ENCODE results near the gene ADGRD1.
"Not testable (repeated sequence)": the region's sequence is repeated elsewhere in the genome, so short reads cannot be mapped to it uniquely, and the experiment has no call there.

ADGRD1 gene

GRCh38 chr12:130953771-130954543 lies at the start of gene ADGRD1:
Gene ADGRD1, plus strand, starts transcription at chr12:130953907. Its CDS starts 559 bp downstream, at chr12:130954466.
- DNase-seq = no peak

DNA sequence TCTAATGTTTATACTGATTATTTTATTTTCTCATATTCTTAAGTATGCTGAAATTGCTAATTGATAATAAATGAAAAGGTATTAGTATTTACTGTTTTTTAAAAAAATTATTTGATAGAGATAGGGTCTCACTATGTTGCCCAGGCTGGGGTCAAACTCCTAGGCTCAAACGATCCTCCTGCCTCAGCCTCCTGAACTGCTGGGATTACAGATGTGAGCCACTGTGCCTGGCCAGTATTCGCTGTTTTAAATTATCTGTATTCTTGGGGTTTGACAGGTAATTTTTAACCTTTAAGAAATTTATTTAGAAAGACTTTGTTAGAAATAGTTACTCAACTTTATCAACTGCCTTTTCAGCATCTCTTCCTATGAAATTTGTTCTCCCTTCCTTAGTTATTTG lies 49.6 kb upstream of the ADGRD1 start:
- DNase-seq = no peak

DNA sequence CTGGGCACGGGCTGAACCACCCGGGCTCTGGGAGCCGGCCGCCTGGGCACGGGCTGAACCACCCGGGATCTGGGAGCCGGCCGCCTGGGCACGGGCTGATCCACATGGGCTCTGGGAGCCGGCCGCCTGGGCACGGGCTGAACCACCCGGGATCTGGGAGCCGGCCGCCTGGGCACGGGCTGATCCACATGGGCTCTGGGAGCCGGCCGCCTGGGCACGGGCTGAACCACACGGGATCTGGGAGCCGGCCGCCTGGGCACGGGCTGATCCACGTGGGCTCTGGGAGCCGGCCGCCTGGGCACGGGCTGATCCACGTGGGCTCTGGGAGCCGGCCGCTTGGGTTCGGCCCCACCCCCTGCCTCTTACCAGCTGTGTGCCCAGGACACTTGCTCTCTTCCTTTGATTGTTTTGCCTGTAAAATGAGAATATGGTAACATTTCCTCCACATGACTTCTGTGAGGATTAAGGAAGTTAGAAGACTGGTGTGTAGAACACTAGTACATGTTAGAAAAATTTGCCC lies 48.7 kb upstream of the ADGRD1 start:
- not testable (repeated sequence) for DNase-seq

DNA sequence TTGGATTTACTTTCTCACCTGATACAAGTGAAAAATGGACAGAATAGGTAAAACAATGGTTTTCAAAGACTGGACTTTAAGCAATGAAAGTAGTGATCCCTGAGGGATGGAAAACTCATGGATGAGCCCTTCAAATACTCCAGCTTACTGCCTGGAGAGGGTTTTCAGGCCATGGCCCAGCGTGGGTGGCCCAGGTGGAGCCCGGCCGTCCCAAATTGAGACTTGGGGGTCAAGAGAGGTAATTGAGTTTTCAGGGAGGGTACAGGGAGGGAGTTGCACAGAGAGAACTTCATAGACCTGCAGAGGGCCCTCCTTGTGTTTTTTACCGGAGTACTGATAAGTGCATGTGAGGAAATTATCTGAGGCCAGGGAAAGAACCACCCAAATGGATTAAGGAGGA lies 44.6 kb upstream of the ADGRD1 start:
- no peak for DNase-seq

GRCh38 chr12:130911193-130911592 lies 42.5 kb upstream of the ADGRD1 start:
- no peak for DNase-seq

GRCh38 chr12:130911933-130912332 lies 41.8 kb upstream of the ADGRD1 start:
- no peak for DNase-seq

GRCh38 chr12:130916241-130916911 lies 37.3 kb upstream of the ADGRD1 start:
- no peak for DNase-seq

DNA sequence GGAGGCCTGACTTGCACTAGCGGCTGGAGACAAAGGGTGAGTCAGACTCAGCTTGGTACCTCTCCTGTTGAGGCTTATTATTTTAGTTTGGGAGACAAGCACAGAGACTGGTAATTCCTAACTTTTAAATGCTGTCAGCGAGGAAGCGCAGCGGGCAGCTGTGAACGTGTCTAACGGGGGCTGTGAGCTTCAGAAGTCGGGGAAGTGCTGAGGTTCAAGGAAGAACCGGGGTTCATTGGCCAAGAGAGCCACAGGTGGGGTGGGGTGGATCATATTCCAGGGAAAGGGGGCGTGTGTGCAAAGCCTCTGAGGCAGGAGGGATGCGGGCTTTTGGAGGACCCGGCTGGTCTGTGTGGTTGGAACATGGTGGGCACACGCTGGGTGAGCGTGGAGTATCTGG lies 36.1 kb upstream of the ADGRD1 start:
- no peak for DNase-seq

GRCh38 chr12:130919086-130919485 lies 34.6 kb upstream of the ADGRD1 start:
- no peak for DNase-seq

DNA sequence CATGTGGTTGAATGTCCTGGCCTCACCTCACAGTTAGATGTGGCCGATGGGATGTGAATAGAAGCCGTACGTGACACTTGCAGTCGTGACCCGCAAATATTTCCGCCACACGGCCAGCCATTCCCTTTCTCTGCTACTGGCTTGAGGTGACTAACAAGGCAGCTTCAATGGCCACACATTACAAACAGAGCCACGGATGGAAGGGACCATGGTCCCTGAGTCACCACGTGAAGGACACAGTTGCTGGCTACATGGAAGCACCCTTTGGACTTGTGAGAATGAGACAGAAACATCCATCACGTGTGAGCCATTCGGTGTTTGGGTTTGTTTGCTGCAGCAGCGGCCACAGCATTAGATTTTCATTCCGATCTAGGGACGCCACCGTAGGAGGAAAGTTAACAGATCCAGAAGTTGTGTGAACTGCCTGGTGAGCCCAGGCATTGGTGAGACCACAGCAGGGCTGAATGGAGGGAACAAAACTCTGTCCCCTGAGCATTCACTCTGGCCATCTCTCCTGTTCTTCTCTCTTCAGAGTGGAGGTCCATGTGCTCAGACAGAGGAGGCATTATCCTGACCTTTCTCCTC lies 33.5 kb upstream of the ADGRD1 start:
- DNase-seq = no peak

DNA sequence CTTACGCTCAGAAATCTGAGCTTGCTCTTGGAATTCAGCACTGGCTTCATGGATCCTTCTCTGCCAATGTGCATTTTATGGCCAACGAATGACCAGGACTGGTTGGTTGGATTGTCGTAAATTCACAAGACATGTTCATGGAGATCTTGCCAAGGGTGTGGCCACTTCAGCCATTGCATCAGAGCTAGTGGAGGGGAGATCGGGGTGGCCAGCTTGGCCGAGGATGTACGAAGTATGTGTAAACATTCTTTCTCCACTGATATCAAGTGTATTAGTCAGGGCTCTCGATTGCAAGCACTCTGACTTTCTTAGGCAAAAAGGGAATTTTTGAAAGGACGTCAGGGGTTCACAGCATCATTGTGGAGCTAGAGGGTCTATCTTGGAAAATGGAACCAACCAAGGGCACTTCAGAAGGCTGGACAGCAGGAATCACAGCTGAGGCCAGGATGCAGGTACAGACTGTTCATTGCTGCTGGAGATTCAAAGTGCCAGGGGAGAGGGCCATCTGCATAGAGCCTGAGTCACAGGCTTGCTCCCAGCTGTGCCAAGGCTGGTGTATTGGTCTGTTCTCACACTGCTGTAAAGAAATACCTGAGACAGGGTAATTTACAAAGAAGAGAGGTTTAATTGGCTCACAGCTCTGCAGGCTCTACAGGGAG lies 32.9 kb upstream of the ADGRD1 start:
- DNase-seq = no peak

DNA sequence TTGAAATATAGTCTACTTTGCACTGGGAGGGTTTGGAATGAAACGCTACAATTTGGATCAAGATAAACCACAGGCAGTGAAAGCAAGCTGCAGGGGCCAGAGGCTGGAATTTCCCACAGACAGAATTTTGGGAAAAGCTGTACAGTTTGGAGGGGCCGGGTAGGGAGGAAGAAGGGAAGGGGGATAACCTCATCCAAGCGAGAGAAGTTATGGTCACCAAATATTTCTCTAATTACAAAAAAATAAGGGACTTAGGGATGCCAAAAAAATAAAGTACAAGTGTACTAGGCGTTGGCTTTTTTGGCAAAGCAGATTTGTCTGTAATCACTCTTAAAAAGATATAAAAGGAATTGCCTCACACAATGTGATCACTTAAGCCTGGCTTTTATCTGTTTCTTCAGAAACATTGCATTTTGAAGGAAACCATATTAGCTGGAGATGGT lies 31.2 kb upstream of the ADGRD1 start:
- no peak for DNase-seq

GRCh38 chr12:130924966-130925665 lies 28.6 kb upstream of the ADGRD1 start:
- DNase-seq = no peak

DNA sequence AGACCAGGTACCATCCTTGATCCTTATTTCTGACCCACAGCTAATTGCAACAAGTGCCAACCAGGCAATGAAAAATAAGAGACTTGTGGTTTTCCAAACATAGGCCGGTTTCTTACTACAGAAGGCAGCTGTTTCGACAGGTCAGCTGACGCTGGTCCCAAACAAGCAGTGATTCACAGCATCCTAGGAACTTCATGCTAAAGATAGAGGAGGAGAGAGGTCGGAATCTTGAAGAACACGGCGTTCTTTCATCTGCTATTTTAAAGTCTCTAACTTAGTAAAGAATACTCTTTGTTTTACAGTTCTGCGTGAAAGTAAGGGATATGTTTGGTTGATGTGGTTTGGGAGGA lies 28.1 kb upstream of the ADGRD1 start:
- no peak for DNase-seq

- DNase-seq = no peak
Observed at GRCh38 chr12:130929363-130929762, 24.3 kb upstream of the ADGRD1 start.

DNA sequence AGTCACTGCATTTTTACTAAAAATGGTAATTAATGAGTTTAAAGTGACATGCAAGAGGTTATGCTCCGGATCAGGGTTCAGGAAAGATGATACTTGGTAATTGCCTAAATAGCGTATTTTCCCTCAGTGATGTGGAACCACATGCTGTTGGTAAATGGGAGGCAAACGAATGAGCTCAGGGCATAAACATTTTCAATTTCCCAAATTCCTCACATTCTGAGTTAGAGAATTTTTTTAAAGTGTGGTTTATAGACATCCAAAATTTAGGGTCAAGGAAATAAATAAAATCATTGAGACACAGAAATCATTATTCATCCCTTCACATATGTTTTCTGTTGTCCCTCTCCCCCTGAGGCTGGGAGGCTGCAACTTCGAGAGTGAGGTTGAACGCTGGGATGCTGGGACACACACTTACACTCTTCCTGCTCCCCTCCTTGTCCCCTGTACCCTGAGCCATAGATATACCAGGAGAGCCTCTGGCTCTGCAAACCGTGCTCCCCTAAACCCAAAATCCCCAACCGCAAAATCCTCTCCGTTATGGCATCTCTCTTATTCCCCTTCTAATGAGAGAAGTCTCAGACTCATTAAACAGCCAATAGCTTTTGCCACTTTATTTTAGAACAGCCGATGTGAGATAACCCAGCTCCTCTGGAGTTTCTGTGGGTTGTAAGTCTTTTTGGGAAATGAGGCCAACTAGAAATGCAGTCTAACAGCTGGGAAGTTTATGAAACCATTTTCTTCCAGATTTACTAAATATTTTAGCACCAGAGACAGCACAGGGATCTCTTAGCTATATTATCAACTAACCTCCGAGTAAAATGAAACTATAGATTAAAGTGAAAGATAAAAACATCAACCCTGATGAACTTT lies 21.4 kb upstream of the ADGRD1 start:
- no peak for DNase-seq

- no peak for DNase-seq
Observed at GRCh38 chr12:130933269-130933995, 20.3 kb upstream of the ADGRD1 start.

DNA sequence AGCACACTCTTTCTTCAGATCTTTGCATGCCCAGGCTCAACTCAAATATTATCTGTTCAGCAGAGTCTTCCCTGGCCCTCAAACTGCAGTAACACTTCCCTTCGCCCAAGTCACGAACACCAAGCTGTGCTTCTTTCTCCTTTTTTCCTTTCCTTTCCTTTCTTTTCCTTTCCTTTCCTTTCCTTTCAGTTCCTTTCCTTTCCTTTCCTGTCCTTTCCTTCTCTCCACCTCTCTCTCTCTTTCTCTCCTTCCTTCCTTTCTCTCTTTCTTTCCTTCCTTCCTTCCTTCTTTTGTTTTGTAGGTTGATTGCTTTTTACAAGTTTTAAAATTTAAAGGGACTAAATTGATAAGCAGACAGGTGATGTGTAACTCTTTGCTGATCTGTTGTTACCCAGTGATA lies 19.0 kb upstream of the ADGRD1 start:
- no peak for DNase-seq

GRCh38 chr12:130936561-130936960 lies 17.1 kb upstream of the ADGRD1 start:
- no peak for DNase-seq

- DNase-seq = no peak
Observed at GRCh38 chr12:130937063-130937462, 16.6 kb upstream of the ADGRD1 start.

GRCh38 chr12:130937546-130937945 lies 16.2 kb upstream of the ADGRD1 start:
- DNase-seq = not testable (repeated sequence)

Measured in activated effector memory CD4-positive, alpha-beta T cell treated with anti-CD3 and anti-CD28 coated beads, Interleukin-2, amount 50 U/mL, for 16 hours (primary cell).